ACC112 (cell line): ENCODE results near the gene SPAG9.

ENCODE experiments used
- H2AFZ ChIP-seq: fragments of 200-600 bp; sonication (generic); one replicate; pipeline ENCODE4 v1.6.0; 2017; ENCODE audit warnings: antibody characterized with exemption, low read length; ENCODE audit not compliant: unreplicated experiment
- H3K27ac ChIP-seq: fragments of 200-600 bp; sonication (generic); 2 replicates; pipeline ENCODE4 v1.5.1; 2014; ENCODE audit warnings: low read depth, mild to moderate bottlenecking, antibody characterized with exemption, low read length, moderate library complexity
- H3K27me3 ChIP-seq: fragments of 200-600 bp; sonication (generic); 2 replicates; pipeline ENCODE4 v1.6.1; 2014; ENCODE audit warnings: mild to moderate bottlenecking, antibody characterized with exemption, low read length, moderate library complexity, mixed read lengths; ENCODE audit not compliant: insufficient read depth
- H3K36me3 ChIP-seq: fragments of 200-600 bp; sonication (generic); 2 replicates; pipeline ENCODE4 v1.6.1; 2016; ENCODE audit warnings: mild to moderate bottlenecking, antibody characterized with exemption, low read length, moderate library complexity, mixed read lengths; ENCODE audit not compliant: insufficient read depth
- H3K4me1 ChIP-seq: fragments of 200-600 bp; sonication (generic); one replicate; pipeline ENCODE4 v1.6.1; 2016; ENCODE audit warnings: low read length, mixed read lengths; ENCODE audit not compliant: insufficient read depth, unreplicated experiment, control insufficient read depth
- H3K4me3 ChIP-seq: fragments of 200-600 bp; sonication (generic); 2 replicates; pipeline ENCODE4 v1.5.1; 2014; ENCODE audit warnings: mild to moderate bottlenecking, low read depth, low read length
- H3K79me2 ChIP-seq: fragments of 200-600 bp; sonication (generic); one replicate; pipeline ENCODE4 v1.6.0; 2016; ENCODE audit warnings: low read length; ENCODE audit not compliant: control insufficient read depth, unreplicated experiment, insufficient read depth

The SPAG9 gene

GRCh38 chr17:51057534-51057933 lies 63.1 kb downstream of the SPAG9 start:
- Histone ChIP-seq H3K27ac (peak overlapping the region; percentile 73), H2AFZ (no peak overlapping the region), H3K36me3 (no peaks in the 10 kb centered on the region), H3K4me1 (peaks cover 37% of the 10 kb centered on the region), H3K27me3 (no peaks in the 10 kb centered on the region), H3K79me2 (peaks cover 53% of the 10 kb centered on the region), H3K4me3 (no peak overlapping the region)

DNA sequence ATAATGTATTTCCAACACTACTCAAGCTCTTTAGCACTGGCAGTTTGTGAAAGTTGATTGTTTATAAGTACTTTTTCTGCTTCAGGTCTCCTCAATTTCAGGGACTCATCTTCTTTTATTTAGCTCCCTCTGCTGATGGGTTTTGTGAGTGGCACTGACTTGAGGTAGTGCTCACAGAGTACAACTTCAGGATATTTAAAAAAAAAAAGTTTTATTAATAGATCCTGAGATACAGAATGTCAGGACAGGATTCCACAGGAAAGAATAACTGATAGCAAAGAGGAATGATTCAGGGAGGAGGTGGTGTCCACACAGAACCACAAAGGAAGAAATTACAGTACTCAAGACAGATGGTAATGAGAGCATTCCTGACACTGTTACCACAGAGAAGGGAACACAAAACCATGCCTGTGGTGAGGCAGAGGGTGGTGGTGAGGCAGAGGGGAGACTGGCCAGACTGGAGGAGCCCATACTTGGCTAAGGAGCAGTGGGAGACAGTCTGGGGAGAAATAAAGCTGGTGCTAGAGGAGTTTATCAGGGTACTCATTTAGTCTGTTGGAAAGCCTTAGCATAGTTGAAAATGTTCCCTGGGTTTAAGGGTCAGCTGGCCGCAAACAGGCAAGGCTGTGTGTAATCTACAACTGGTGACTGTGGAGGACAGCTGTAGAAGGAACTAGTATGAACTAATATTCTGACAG lies 63.7 kb downstream of the SPAG9 start:
- H3K79me2 ChIP-seq: peaks cover 47% of the 10 kb centered on the region
- H3K27me3 ChIP-seq: no peaks in the 10 kb centered on the region
- H3K4me1 ChIP-seq: peaks cover 37% of the 10 kb centered on the region
- peak overlapping the region; percentile 73 for H3K27ac ChIP-seq
- H3K36me3 ChIP-seq: no peaks in the 10 kb centered on the region
- peak overlapping the region; percentile 29; the same call in 1 of the 2 replicates for H3K4me3 ChIP-seq
- H2AFZ ChIP-seq: no peak overlapping the region

DNA sequence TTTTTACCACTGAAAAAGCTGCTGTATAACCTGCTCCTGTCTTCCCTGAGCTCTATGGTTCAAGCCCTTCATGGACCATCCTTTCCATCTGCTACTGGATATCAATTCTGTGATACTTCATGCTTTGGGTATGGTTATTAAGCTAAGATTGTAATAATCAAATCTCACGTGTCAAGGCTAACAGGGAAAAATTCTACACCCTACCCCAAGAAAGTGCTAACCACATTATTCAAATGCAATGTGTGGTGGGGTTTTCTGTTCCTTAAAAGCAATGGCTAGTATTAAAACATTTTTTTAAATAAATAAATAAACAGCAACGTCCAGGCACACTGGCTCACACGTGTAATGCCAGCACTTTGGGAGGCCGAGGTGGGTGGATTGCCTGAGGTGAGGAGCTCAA lies 65.9 kb downstream of the SPAG9 start:
- Histone ChIP-seq H3K4me1 (peaks cover 36% of the 10 kb centered on the region), H3K36me3 (no peaks in the 10 kb centered on the region), H3K27me3 (no peaks in the 10 kb centered on the region), H3K27ac (no peak overlapping the region), H2AFZ (no peak overlapping the region), H3K79me2 (peaks cover 48% of the 10 kb centered on the region), H3K4me3 (no peak overlapping the region)

- Histone ChIP-seq H3K36me3 (no peaks in the 10 kb centered on the region), H3K4me3 (no peak overlapping the region), H3K4me1 (peaks cover 16% of the 10 kb centered on the region), H3K27ac (no peak overlapping the region), H3K27me3 (no peaks in the 10 kb centered on the region), H2AFZ (no peak overlapping the region), H3K79me2 (peaks cover 36% of the 10 kb centered on the region)
These were observed 68.4 kb downstream of the SPAG9 start for GRCh38 chr17:51052235-51052634.

- Histone ChIP-seq H3K27ac (no peak overlapping the region), H3K36me3 (no peaks in the 10 kb centered on the region), H3K4me1 (peaks cover 21% of the 10 kb centered on the region), H3K79me2 (peaks cover 37% of the 10 kb centered on the region), H2AFZ (no peak overlapping the region), H3K4me3 (no peak overlapping the region), H3K27me3 (no peaks in the 10 kb centered on the region)
These were observed 70.2 kb downstream of the SPAG9 start for GRCh38 chr17:51050291-51051033.

GRCh38 chr17:51046514-51047384 lies 73.9 kb downstream of the SPAG9 start:
- Histone ChIP-seq H3K4me3 (peak overlapping the region; percentile 62), H3K27ac (0 out of 2 replicates have a peak overlapping the region, but pooled peaks have one; percentile 2), H2AFZ (no peak overlapping the region), H3K4me1 (peaks cover 21% of the 10 kb centered on the region), H3K36me3 (peaks cover 5% of the 10 kb centered on the region; the same call in 1 of the 2 replicates), H3K79me2 (peaks cover 46% of the 10 kb centered on the region), H3K27me3 (no peaks in the 10 kb centered on the region)

DNA sequence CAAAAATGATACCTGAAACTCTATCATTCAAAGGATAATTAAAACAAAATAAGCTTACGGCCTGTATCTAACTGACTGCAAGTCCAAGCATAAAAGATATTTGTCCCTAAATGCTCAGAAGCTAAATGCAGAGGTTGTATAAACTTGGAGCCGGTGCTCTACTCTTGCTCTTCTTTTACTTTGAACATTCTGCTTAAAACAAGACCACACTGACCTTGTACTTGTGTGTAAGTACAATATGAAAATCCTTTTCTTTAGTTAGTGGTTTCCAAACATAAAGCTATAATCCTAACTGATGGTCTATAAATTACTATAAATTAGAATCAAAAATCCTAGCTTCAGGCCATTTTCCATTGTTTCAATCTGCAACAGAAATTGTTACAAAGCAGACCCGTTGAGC lies 74.6 kb downstream of the SPAG9 start:
- Histone ChIP-seq H3K36me3 (peaks cover 11% of the 10 kb centered on the region), H3K4me3 (peak overlapping the region; percentile 62), H3K27ac (no peak overlapping the region), H3K79me2 (peaks cover 45% of the 10 kb centered on the region), H3K4me1 (peaks cover 21% of the 10 kb centered on the region), H2AFZ (no peak overlapping the region), H3K27me3 (no peaks in the 10 kb centered on the region)

- Histone ChIP-seq H2AFZ (no peak overlapping the region), H3K4me1 (peaks cover 21% of the 10 kb centered on the region), H3K27me3 (no peaks in the 10 kb centered on the region), H3K36me3 (peaks cover 11% of the 10 kb centered on the region), H3K79me2 (peaks cover 45% of the 10 kb centered on the region), H3K27ac (no peak overlapping the region), H3K4me3 (peak overlapping the region; percentile 62; the same call in 1 of the 2 replicates)
These were observed 75.0 kb downstream of the SPAG9 start for GRCh38 chr17:51045621-51046020.

- Histone ChIP-seq H3K36me3 (peaks cover 16% of the 10 kb centered on the region), H3K4me3 (no peak overlapping the region; the same call in 1 of the 2 replicates), H3K27ac (no peak overlapping the region), H3K79me2 (peaks cover 40% of the 10 kb centered on the region), H3K27me3 (no peaks in the 10 kb centered on the region), H3K4me1 (peaks cover 18% of the 10 kb centered on the region), H2AFZ (no peak overlapping the region)
These were observed 75.7 kb downstream of the SPAG9 start for GRCh38 chr17:51044976-51045375.

GRCh38 chr17:51036084-51036483 lies 84.6 kb downstream of the SPAG9 start:
- H3K27ac ChIP-seq: peak overlapping the region; percentile 1; the same call in 1 of the 2 replicates
- H3K4me1 ChIP-seq: peaks cover 4% of the 10 kb centered on the region
- no peak overlapping the region for H2AFZ ChIP-seq
- H3K27me3 ChIP-seq: no peaks in the 10 kb centered on the region
- peaks cover 7% of the 10 kb centered on the region for H3K36me3 ChIP-seq
- H3K79me2 ChIP-seq: peaks cover 6% of the 10 kb centered on the region
- no peak overlapping the region for H3K4me3 ChIP-seq
